ENCODE results near the gene PIP5K1C.
A peak's percentile ranks its signal among the peaks of the same experiment; 100 is the strongest.

The PIP5K1C gene

DNA sequence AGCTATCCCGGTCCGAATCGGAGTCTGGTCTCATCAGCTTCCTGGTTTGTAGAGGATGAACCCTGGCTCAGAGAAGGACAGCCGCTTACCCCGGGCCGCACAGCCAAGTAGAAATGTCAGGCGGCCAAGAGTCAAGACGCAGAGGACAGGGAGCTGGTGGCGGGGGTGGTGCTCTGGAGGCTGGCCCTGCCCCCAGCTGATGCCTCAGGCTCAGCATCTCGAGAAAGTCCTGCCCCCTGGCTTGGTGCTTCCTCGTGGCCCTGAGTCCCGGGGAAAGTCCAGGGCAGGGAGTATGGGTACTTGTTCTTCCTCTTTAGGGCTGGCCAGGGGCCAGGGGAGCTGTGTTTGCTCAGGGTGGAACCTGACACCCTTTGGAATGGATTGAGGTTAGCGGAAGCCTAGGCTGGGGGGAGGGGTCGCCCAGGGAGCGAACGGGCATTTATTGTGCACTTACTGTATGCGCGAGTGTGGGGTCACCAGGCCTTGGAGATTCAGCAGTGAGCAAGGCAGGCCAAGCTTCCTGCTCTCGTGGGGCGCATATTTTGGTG, 10.1 kb upstream of the PIP5K1C start:
- Mint-ChIP-seq H3K4me1 (peaks cover 4% of the 10 kb centered on the region), H3K9me3 (no peaks in the 10 kb centered on the region), H3K27ac (no peak overlapping the region), H3K4me3 (no peak overlapping the region), H3K27me3 (peaks cover 58% of the 10 kb centered on the region), H3K36me3 (no peaks in the 10 kb centered on the region)
- CTCF ChIA-PET, result interaction anchor here (0.9 to 1.3 kb wide), 2 partner anchors 8 to 48 kb away, joined by 3 read pairs; no protein-coding TSS in a partner anchor
- DNase-seq, result no peak

DNA sequence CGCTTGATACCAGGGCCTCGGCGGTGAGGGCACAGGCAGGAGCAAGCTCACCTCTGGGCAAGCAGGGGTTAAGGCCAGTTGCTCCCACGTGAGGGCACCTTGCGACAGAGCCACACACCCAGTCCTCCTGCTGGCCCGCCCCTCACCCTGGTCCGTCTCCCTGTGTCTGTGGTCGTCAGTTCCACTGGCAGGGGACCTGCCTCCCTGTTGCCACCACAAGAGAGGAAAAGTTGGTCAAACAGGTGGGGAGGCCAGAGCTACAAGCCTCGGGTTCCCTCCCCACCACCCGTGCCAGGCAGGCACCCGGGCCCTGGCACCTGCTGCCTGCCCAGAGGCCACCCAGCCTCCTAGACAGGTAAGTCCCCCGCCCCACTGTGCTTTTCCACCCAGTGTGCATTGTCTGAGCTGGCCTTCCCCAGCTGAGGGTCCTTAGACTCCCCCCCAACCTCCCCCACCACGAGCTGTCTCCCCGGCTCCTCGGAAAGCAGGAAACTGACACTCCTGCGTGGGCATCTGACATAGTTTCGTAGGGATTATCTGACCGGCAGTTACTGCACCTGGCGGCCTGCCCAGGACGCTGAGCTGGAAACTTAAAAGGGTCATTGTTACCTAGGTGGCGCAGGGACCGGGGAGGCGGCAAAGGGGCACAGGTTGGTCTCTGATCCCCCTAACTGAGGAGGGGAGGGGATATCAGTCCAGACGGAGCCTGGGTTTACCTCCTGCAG, 8.1 kb upstream of the PIP5K1C start, which contains the start of gene TJP3:
Gene TJP3 (plus strand): TSS at position 178 of the 725 bp plus-strand sequence. CDS start 20,049 bp downstream, outside the sequence.
- Mint-ChIP-seq H3K4me3 (no peak within 1 kb of the TSS), H3K27me3 (peaks cover 63% of the 10 kb centered on the region), H3K9me3 (no peaks in the 10 kb centered on the region), H3K27ac (no peak within 1 kb of the TSS), H3K36me3 (no peaks in the 10 kb centered on the region), H3K4me1 (peaks cover 4% of the 10 kb centered on the region)
- no peak for DNase-seq
- CTCF ChIA-PET, result interaction anchor here (0.7 to 4.5 kb wide), 8 partner anchors 9 to 113 kb away, joined by 3 to 21 read pairs (median 4); no protein-coding TSS in a partner anchor

DNA sequence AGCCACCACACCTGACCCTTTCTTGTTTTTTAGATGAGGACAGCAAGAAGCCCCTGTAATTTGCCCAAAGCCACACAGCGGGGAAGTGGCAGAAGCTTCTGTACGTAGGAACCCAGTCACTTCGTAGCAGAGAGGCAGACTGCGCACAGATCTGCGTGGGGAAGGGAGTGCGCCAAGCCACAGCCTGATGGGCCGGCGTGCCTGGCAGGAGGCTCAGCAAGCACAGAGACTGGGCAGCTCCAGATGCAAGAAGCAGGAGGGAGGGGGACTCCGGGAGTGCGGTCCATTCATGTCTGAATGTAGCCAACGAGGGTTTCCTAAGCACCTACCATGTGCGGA, 7.6 kb upstream of the PIP5K1C start:
- Mint-ChIP-seq H3K4me3 (no peak overlapping the region), H3K9me3 (no peaks in the 10 kb centered on the region), H3K36me3 (no peaks in the 10 kb centered on the region), H3K4me1 (peaks cover under 1% of the 10 kb centered on the region), H3K27me3 (peaks cover 61% of the 10 kb centered on the region), H3K27ac (no peak overlapping the region)
- DNase-seq, result no peak
- CTCF ChIA-PET, result interaction anchor here (0.7 to 4.5 kb wide), 6 partner anchors 8 to 46 kb away, joined by 3 to 21 read pairs (median 5); no protein-coding TSS in a partner anchor

DNA sequence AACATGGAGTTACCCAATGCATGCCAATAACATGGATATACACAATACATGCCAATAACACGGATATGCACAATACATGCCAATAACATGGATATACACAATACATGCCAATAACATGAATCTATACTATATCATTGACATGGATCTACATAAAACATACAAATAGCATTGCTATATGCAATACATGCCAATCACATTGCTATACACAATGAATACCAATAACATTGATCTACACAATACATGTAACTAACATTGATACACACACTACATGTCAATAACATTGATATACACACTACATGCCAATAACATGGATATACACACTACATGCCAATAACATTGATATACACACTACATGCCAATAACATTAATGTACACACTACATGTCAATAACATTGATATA, 932 bp upstream of the PIP5K1C start:
- H3K27ac Mint-ChIP-seq, result no peak overlapping the region

DNA sequence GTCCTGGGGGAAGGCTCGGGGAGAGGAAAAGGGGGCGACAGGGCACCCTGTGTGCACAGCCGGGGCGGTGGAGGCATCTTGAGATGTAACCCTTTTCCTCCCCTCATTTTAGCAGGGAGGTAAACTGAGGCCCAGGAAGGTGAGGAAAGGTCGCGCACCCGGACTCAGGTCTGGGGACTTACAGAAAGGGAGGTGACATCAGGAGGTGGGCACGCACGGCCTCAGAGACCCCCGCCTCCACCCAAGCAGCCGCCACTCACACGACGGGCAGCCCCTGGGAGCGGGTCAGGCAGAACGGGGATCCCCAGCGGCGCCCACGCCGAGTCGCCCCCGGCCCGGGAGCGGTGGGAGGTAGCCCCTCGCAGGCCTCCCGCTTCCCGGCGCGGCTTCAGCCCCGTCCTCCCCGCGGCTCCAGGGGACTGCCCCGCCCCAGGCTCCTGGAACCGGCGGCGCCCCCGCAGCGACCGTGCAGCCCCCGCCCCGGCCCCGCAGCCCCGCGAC, 477 bp downstream of the PIP5K1C start:
- Mint-ChIP-seq H3K27me3 (peaks cover 10% of the 10 kb centered on the region), H3K4me3 (peak overlapping the region; percentile 92), H3K36me3 (peaks cover 2% of the 10 kb centered on the region), H3K4me1 (peaks cover 19% of the 10 kb centered on the region), H3K27ac (peak overlapping the region; percentile 83), H3K9me3 (no peaks in the 10 kb centered on the region)
- peak; percentile 33 for DNase-seq
- CTCF ChIA-PET, result interaction anchor here (0.8 to 2.2 kb wide), 5 partner anchors 8 to 148 kb away, joined by 3 to 9 read pairs (median 3); partner anchors contain the start of gene TJP3

More for the DNA sequence above, 932 bp upstream of the PIP5K1C start:
- peak overlapping the region; percentile 59 for H3K4me3 Mint-ChIP-seq
- DNase-seq, result no peak
- H3K9me3 Mint-ChIP-seq, result no peaks in the 10 kb centered on the region
- peaks cover 17% of the 10 kb centered on the region for H3K27me3 Mint-ChIP-seq
- peaks cover 2% of the 10 kb centered on the region for H3K36me3 Mint-ChIP-seq
- CTCF ChIA-PET, result interaction anchor here (0.6 to 3.2 kb wide), 2 partner anchors 11 to 34 kb away, joined by 3 to 16 read pairs; no protein-coding TSS in a partner anchor
- H3K4me1 Mint-ChIP-seq, result peaks cover 19% of the 10 kb centered on the region

DNA sequence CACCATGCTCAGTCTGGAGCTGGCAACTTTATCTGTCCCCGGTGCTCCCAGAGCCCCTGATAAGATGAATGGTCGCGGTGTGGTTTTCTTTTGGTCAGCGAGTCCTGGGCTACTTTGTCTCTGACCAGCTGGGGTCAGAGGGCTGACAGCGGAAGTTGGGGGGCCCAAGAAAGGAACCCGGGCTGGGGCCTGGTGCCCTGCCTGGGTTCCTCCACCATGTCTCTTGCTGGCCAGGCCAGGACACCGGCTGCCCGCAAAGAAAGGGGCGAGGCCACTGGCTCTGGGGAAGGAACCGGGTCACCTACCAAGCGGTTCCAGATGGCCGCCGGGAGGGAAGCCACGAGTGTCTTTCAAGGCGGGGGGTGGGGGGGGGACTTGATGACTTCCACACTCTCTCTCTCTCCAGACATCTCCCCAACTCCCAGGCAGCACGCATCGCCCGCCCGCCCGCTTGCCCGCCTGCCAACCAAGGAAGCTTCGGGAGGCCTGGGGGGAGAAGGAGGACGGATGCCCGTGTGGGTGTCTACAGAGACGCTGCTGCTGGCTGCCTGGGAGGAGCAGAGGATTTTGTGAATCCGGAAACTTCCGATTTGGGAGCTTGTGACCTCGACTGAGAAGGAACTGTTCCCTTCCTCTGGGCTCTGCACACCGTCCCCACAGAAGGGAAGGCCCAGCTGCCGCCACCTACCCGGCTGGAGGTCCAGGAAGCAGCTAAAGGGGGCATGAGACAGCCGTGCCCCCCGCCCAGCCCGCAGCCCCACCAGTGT, 1.1 kb downstream of the PIP5K1C start:
- H3K27me3 Mint-ChIP-seq, result peaks cover 8% of the 10 kb centered on the region
- peaks cover 19% of the 10 kb centered on the region for H3K4me1 Mint-ChIP-seq
- H3K4me3 Mint-ChIP-seq, result peak overlapping the region; percentile 92
- CTCF ChIA-PET, result interaction anchor here (0.8 to 2.2 kb wide), 4 partner anchors 8 to 149 kb away, joined by 3 to 9 read pairs (median 6); partner anchors contain the start of gene TJP3
- H3K9me3 Mint-ChIP-seq, result no peaks in the 10 kb centered on the region
- DNase-seq, result peak; percentile 56
- H3K36me3 Mint-ChIP-seq, result peaks cover 2% of the 10 kb centered on the region
- H3K27ac Mint-ChIP-seq, result peak overlapping the region; percentile 83

DNA sequence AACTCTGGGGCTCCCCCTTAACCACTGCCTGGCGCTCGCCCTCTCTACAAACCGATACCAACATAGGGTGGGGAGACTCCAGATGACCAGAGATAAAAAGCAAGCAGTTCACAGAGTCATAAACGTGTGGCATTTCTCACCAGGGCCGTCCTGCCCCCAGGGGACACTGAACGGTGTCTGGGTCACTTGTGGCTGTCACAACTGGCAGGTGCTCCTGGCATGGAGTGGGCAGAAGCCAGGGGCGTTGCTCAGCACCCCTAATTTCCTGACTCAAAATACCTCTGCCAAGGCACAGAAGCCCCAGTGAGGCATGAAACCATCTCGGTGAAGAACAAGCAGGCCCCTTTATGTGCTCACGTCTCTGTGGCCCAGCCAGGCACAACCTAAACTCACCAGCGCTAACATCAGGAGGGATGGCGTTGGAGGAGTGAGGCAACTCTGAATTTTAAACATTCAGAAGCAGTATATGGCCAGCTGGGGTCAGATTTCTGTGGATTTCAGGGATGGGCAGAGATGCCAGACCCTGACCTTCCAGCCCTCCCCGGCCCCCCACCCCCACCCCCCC, 1.8 kb downstream of the PIP5K1C start:
- CTCF ChIA-PET, result interaction anchor here (2.2 kb wide), 1 partner anchor 32 kb away, joined by 9 read pairs; no protein-coding TSS in a partner anchor
- H3K27me3 Mint-ChIP-seq, result peaks cover 5% of the 10 kb centered on the region
- H3K36me3 Mint-ChIP-seq, result peaks cover 2% of the 10 kb centered on the region
- peak overlapping the region; percentile 41 for H3K4me3 Mint-ChIP-seq
- H3K27ac Mint-ChIP-seq, result no peak overlapping the region
- no peak for DNase-seq
- H3K9me3 Mint-ChIP-seq, result no peaks in the 10 kb centered on the region
- peaks cover 19% of the 10 kb centered on the region for H3K4me1 Mint-ChIP-seq

DNA sequence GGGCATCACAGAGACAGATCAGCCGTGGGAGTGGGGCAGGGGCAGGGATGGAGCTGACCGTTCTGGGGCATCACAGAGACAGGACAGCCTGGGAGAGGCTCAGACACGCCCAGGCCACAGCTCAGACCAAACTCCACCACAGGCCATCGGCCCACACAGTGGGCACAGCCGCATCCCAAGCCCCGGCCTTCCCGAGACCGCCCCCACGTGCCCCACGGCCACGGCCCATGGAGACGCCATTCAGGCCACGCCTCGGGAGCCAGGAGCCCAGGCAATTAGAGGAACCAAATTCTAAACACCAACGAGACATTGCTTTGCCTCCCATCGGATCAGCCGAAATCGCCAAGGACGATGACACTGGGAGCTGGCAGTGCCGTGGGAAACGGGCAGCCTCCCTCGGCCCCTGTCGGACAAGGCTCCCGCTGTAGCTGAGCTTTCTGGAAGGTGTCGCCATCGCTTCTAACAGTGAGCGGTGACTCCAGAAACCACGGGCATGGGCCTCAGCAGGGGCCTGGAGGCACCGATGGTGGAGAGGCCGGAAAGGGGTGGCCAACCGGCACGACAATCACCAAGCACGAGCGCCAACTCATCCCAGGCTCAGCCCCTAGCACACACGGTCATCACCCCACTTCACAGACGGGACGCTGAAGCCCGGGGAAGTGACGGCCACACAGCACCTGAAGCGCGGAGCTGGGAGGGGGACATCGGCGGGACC, 2.4 kb downstream of the PIP5K1C start:
- CTCF ChIA-PET, result interaction anchor here (1.9 kb wide), 1 partner anchor 31 kb away, joined by 8 read pairs; no protein-coding TSS in a partner anchor
- Mint-ChIP-seq H3K27me3 (peaks cover under 1% of the 10 kb centered on the region), H3K4me3 (peak overlapping the region; percentile 41), H3K36me3 (peaks cover 2% of the 10 kb centered on the region), H3K9me3 (no peaks in the 10 kb centered on the region), H3K27ac (no peak overlapping the region), H3K4me1 (peaks cover 21% of the 10 kb centered on the region)
- no peak for DNase-seq

DNA sequence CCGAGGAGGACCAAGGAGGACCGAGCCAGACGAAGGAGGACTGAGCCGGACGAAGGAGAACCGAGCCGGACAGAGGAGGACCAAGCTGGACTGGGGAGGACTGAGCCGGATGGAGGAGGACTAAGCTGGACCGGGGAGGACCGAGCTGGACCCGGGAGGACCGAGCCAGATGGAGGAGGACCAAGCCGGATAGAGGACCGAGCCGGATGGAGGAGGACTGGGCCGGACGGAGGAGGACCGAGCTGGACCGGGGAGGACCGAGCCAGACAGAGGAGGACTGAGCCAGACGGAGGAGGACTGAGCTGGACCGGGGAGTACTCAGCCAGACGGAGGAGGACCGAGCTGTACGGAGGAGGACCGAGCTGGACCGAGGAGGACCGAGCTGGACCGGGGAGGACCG, 3.2 kb downstream of the PIP5K1C start:
- H3K27me3 Mint-ChIP-seq, result no peaks in the 10 kb centered on the region
- no peak overlapping the region for H3K4me3 Mint-ChIP-seq
- no peak for DNase-seq
- CTCF ChIA-PET, result interaction anchor here (1.9 kb wide), 1 partner anchor 31 kb away, joined by 8 read pairs; no protein-coding TSS in a partner anchor
- H3K9me3 Mint-ChIP-seq, result no peaks in the 10 kb centered on the region
- no peak overlapping the region for H3K27ac Mint-ChIP-seq
- H3K36me3 Mint-ChIP-seq, result peaks cover 2% of the 10 kb centered on the region
- peaks cover 25% of the 10 kb centered on the region for H3K4me1 Mint-ChIP-seq

DNA sequence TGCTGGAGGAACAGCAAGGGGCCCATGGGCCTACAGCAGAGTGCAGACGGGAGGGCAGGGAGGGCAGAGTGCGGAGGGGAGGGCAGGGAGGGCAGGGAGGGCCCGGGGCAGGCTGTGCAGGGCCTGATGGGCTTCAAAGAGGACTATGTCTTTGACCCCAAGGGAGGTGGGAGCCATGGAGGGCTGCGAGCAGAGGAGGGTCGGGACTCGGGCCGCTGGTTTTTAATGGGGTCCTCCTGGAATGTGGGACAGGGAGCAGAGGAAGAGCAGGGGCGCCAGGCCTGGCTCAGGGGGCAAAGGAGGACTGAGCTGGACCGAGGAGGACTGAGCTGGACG, 3.6 kb downstream of the PIP5K1C start:
- no peaks in the 10 kb centered on the region for H3K9me3 Mint-ChIP-seq
- DNase-seq, result no peak
- H3K36me3 Mint-ChIP-seq, result peaks cover 2% of the 10 kb centered on the region
- H3K4me1 Mint-ChIP-seq, result peaks cover 28% of the 10 kb centered on the region
- CTCF ChIA-PET, result interaction anchor here (1.9 kb wide), 1 partner anchor 30 kb away, joined by 8 read pairs; no protein-coding TSS in a partner anchor
- no peak overlapping the region for H3K27ac Mint-ChIP-seq
- no peak overlapping the region for H3K4me3 Mint-ChIP-seq
- no peaks in the 10 kb centered on the region for H3K27me3 Mint-ChIP-seq

DNA sequence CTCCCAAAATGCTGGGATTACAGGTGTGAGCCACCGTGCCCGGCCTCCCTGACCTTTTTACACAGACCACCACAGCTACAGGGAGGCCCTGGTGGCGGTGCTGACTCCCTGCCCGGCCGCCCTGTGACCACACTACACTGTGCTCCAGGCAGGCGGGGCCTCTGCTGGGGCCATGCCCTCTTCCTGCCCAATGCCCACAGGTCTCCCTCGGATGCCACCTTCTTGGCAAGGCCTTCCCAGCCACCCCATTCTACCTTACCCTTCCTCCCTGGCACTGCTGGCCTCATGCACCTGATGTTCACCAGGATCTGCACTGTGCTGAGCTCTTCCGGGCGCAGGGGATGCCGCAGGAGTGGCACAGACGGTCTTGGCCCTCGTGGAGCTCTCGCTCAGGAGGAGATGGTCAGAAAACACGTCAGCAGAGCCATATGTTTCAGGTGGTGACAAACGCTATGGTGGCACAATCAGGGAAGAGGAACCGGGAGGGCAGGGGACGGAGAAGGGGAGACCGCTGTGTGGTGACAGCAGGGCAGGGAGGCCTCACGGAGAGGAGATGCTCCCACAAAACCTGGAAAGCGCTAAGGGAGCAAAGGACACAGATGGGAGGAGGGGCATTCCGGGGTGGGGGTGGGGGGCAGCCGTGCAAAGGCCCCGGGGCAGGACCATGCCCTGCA, 4.1 kb downstream of the PIP5K1C start:
- peaks cover 2% of the 10 kb centered on the region for H3K36me3 Mint-ChIP-seq
- no peak overlapping the region for H3K27ac Mint-ChIP-seq
- H3K9me3 Mint-ChIP-seq, result no peaks in the 10 kb centered on the region
- no peak for DNase-seq
- no peaks in the 10 kb centered on the region for H3K27me3 Mint-ChIP-seq
- CTCF ChIA-PET, result interaction anchor here (1.9 kb wide), 1 partner anchor 30 kb away, joined by 8 read pairs; no protein-coding TSS in a partner anchor
- H3K4me3 Mint-ChIP-seq, result no peak overlapping the region
- peaks cover 33% of the 10 kb centered on the region for H3K4me1 Mint-ChIP-seq

DNA sequence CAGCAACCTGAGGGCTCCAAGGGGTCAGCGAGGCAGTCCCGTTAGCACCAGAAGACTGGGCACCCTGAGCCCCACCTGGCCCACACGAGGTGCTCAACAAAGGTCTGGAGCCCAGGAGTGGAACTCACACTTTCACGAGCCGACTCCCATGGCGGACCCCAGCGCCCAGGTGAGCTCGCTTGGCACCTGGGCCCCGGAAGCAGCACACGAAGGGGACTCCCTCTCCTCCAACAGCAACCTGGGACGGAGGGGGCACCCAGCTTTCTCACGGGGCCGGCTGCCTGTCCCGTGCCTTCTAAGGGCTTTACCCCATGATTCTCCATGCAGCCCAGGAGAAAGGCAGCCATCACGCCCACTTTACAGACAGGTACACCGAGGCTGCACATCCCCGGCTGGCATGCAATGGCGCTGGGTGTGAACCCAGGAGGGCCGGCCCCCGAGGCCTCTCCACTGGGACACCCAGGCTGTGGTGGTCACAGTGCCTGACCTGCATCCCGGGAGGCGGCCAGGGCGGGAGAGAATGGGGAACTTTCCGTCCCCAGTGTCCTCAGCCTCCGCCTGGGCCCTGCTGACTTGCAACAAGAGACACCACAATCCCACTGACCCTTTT, 5.0 kb downstream of the PIP5K1C start:
- H3K36me3 Mint-ChIP-seq, result peaks cover 3% of the 10 kb centered on the region
- no peaks in the 10 kb centered on the region for H3K27me3 Mint-ChIP-seq
- no peak overlapping the region for H3K27ac Mint-ChIP-seq
- CTCF ChIA-PET, result no interaction called here
- H3K4me1 Mint-ChIP-seq, result peaks cover 36% of the 10 kb centered on the region
- no peak overlapping the region for H3K4me3 Mint-ChIP-seq
- peaks cover 3% of the 10 kb centered on the region for H3K9me3 Mint-ChIP-seq
- no peak for DNase-seq

Measured in activated naive CD4-positive, alpha-beta T cell treated with anti-CD3 and anti-CD28 coated beads, Interleukin-2, amount 10 ng/mL, durations not matched to agents 7 days and 5 days (primary cell).